Stimulated activated CD8-positive, alpha-beta memory T cell treated with anti-CD3 and anti-CD28 coated beads, Interleukin-12 subunit alpha, Interleukin-12 subunit beta, amount 100 ng/mL, for 4 hours (primary cell): Measurements from ENCODE around the gene C17orf113.
A peak's percentile ranks its signal among the peaks of the same experiment; 100 is the strongest.
"Not testable (repeated sequence)": the region's sequence is repeated elsewhere in the genome, so short reads cannot be mapped to it uniquely, and the experiment has no call there.

Experiments
- DNase-seq: peaks from one replicate; pipeline ENCODE4 v3.0.0-alpha.2; 2020; ENCODE audit warnings: low read depth

Gene C17orf113

GRCh38 chr17:42042598-42043319 is 7.6 kb downstream of the C17orf113 start:
- DNase-seq, result no peak

GRCh38 chr17:42041619-42042018 is 8.8 kb downstream of the C17orf113 start:
- DNase-seq, result no peak

- no peak for DNase-seq
Observed at GRCh38 chr17:42040818-42041217, 9.6 kb downstream of the C17orf113 start.

- DNase-seq, result no peak
Observed at GRCh38 chr17:42039794-42040763, 10.3 kb downstream of the C17orf113 start.

- DNase-seq, result no peak
Observed at GRCh38 chr17:42038221-42038973, 12.0 kb downstream of the C17orf113 start.

GRCh38 chr17:42034059-42034458 is 16.3 kb downstream of the C17orf113 start:
- no peak for DNase-seq

- no peak for DNase-seq
Observed at GRCh38 chr17:42031584-42031983, 18.8 kb downstream of the C17orf113 start.

- DNase-seq, result no peak
Observed at GRCh38 chr17:42028791-42029127, 21.6 kb downstream of the C17orf113 start.

- no peak for DNase-seq
Observed at GRCh38 chr17:42027961-42028790, 22.2 kb downstream of the C17orf113 start.

GRCh38 chr17:42027590-42027889 is 22.9 kb downstream of the C17orf113 start:
- DNase-seq, result no peak

GRCh38 chr17:42026857-42027589 is 23.4 kb downstream of the C17orf113 start:
- DNase-seq, result no peak

- DNase-seq, result no peak
Observed at GRCh38 chr17:42025936-42026335, 24.5 kb downstream of the C17orf113 start.

GRCh38 chr17:42025191-42025579 is 25.2 kb downstream of the C17orf113 start:
- no peak for DNase-seq

- no peak for DNase-seq
Observed at GRCh38 chr17:42023524-42024349, 26.7 kb downstream of the C17orf113 start.

GRCh38 chr17:42020845-42021244 is 29.6 kb downstream of the C17orf113 start:
- DNase-seq, result not testable (repeated sequence)

GRCh38 chr17:42019509-42020404 is 30.6 kb downstream of the C17orf113 start, which contains the start of gene NKIRAS2:
TSS of gene NKIRAS2 (plus strand) at chr17:42020090. CDS start at chr17:42021578, 1,488 bp downstream.
- peak; percentile 86 for DNase-seq

GRCh38 chr17:42018988-42019387 is 31.4 kb downstream of the C17orf113 start:
- DNase-seq, result no peak

- no peak for DNase-seq
Observed at GRCh38 chr17:42018339-42018738, 32.1 kb downstream of the C17orf113 start.

- no peak for DNase-seq
Observed at GRCh38 chr17:42017866-42018200, 32.6 kb downstream of the C17orf113 start.
